ENCODE data around the gene CSRNP3.

Gene CSRNP3

DNA sequence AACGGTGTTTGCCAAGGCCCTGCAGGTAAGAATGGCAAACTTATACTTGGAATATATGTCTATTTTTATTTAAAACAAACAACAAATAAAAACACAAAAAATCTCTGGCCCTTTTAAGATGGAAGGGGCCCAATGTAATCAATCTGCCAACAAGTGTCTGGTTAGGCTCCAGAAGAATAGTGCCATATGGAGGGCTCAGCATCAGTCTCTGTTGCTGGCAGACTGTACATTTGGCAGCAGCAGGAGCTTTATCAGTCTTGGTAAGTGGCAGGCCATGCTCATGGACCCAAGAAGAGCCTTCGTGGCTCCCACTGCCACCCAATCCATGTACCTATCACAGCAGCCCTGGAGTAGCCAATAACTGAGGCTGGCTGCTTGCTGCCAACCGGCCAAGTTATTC, 223.4 kb downstream of the CSRNP3 start:
- H3K9me3 ChIP-seq (ENCODE audit: insufficient read depth, low read length): no peaks in the 10 kb centered on the region
- H3K4me3 ChIP-seq (ENCODE audit: insufficient read length, low read depth): no peak overlapping the region
- DNase-seq (ENCODE audit: low read depth, low spot score): no peak
- no peaks in the 10 kb centered on the region for H3K27me3 ChIP-seq (ENCODE audit: insufficient read depth, insufficient read length)
- H3K36me3 ChIP-seq (ENCODE audit: insufficient read depth, insufficient read length, low read length): no peaks in the 10 kb centered on the region
- no peak for TF ChIP-seq YY1 (IDR thresholded peaks at IDR 0.05; ENCODE audit: insufficient read depth, insufficient read length)
- TF ChIP-seq SUZ12 (IDR thresholded peaks at IDR 0.05; ENCODE audit: extremely low read depth, insufficient read depth, insufficient read length): no peak
- TF ChIP-seq ZNF274 (IDR thresholded peaks at IDR 0.05; ENCODE audit: low read depth, low read length): no peak
- no peak overlapping the region for H3K9ac ChIP-seq (ENCODE audit: insufficient read length, low read depth)
- H3K4me1 ChIP-seq (ENCODE audit: insufficient read depth, insufficient read length): no peaks in the 10 kb centered on the region

DNA sequence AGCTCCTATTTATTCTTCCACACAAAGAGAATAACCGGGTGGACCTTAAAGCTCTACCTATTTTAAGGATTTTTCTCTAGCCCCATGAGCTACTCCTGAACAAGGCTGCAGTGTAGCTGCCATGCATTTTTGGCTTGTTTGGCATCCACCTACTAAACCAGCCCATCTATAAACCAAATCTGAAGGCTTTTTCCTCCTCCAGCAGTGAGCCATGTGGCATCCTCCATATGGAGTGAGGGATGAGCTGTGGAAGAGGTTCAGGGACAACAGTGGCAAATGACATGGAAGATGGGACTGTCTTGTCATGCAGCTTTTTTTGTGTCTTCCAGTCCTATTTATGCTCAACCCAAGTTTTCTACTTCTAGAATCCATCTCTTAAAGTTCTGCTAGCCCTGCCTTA, 224.3 kb downstream of the CSRNP3 start:
- H3K4me3 ChIP-seq (ENCODE audit: insufficient read length, low read depth): no peak overlapping the region
- no peaks in the 10 kb centered on the region for H3K27me3 ChIP-seq (ENCODE audit: insufficient read depth, insufficient read length)
- no peak overlapping the region for H3K9ac ChIP-seq (ENCODE audit: insufficient read length, low read depth)
- TF ChIP-seq YY1 (IDR thresholded peaks at IDR 0.05; ENCODE audit: insufficient read depth, insufficient read length) (no peak), SUZ12 (IDR thresholded peaks at IDR 0.05; ENCODE audit: extremely low read depth, insufficient read depth, insufficient read length) (no peak)
- no peaks in the 10 kb centered on the region for H3K4me1 ChIP-seq (ENCODE audit: insufficient read depth, insufficient read length)
- no peak for DNase-seq (ENCODE audit: low read depth, low spot score)
- no peaks in the 10 kb centered on the region for H3K36me3 ChIP-seq (ENCODE audit: insufficient read depth, insufficient read length, low read length)
- no peaks in the 10 kb centered on the region for H3K9me3 ChIP-seq (ENCODE audit: insufficient read depth, low read length)

DNA sequence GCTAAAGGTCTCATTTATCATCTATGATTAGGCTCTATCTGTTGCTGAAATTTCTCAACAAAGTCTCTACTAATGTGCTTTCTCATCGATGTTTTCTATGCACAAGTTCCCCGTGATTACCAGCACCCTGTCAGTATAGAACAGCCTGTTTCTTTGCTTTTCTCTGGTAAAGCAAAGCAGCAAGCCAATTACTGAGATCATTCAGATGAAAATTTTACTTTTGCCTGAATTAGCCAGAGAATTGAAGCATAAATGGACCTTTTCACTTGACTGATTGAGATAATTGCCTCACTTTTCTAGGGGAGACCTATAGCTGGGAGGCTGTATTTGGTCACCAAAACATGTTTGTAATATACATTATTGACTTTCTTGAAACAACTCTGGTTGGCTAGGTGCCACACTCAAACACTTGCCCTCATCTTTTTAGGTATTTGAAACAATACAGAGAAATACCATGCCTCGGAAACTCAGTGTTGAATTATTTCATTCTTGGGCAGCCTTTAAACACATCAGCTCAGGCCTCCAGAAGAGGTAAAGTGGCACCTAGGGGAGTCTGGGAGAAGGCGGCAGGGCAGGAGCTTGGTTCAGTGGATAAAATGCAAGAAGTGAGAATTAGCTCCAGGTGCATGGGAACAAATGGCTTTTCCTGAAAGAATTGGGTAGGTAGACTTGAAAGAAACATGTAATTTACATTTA, 228.4 kb downstream of the CSRNP3 start:
- no peaks in the 10 kb centered on the region for H3K36me3 ChIP-seq (ENCODE audit: insufficient read depth, insufficient read length, low read length)
- H3K4me1 ChIP-seq (ENCODE audit: insufficient read depth, insufficient read length): no peaks in the 10 kb centered on the region
- H3K9me3 ChIP-seq (ENCODE audit: insufficient read depth, low read length): no peaks in the 10 kb centered on the region
- DNase-seq (ENCODE audit: low read depth, low spot score): no peak
- H3K27me3 ChIP-seq (ENCODE audit: insufficient read depth, insufficient read length): no peaks in the 10 kb centered on the region
- H3K4me3 ChIP-seq (ENCODE audit: insufficient read length, low read depth): no peak overlapping the region
- no peak for TF ChIP-seq ZNF274 (IDR thresholded peaks at IDR 0.05; ENCODE audit: low read depth, low read length)
- TF ChIP-seq YY1 (IDR thresholded peaks at IDR 0.05; ENCODE audit: insufficient read depth, insufficient read length): no peak
- no peak for TF ChIP-seq SUZ12 (IDR thresholded peaks at IDR 0.05; ENCODE audit: extremely low read depth, insufficient read depth, insufficient read length)
- H3K9ac ChIP-seq (ENCODE audit: insufficient read length, low read depth): no peak overlapping the region

DNA sequence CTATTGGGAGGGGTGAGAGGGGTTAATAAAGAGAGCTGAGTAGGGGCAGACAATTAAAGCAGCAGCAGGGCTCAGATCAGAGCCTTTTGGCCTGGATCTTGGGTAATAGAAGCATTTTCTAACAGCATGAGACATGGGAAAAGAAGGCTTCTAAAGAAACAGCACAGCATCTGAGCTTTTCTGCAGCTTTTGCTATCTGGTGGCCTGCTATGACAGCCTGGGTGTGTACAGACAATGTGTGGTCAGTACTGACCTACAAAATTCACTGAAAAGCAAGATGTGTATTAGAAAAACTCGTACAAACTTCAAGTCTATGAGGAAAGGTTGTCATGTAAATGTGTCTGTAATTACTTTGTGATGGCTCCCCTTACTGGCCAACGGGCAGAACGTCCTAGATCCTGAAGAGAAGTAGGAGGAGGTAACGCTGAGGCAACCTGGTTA, 229.0 kb downstream of the CSRNP3 start:
- DNase-seq (ENCODE audit: low read depth, low spot score): peak; percentile 38
- Histone ChIP-seq H3K9me3 (ENCODE audit: insufficient read depth, low read length) (no peaks in the 10 kb centered on the region), H3K4me1 (ENCODE audit: insufficient read depth, insufficient read length) (no peaks in the 10 kb centered on the region), H3K36me3 (ENCODE audit: insufficient read depth, insufficient read length, low read length) (no peaks in the 10 kb centered on the region), H3K27me3 (ENCODE audit: insufficient read depth, insufficient read length) (no peaks in the 10 kb centered on the region), H3K4me3 (ENCODE audit: insufficient read length, low read depth) (no peak overlapping the region), H3K9ac (ENCODE audit: insufficient read length, low read depth) (no peak overlapping the region)
- TF ChIP-seq SUZ12 (IDR thresholded peaks at IDR 0.05; ENCODE audit: extremely low read depth, insufficient read depth, insufficient read length): no peak
- TF ChIP-seq YY1 (IDR thresholded peaks at IDR 0.05; ENCODE audit: insufficient read depth, insufficient read length): no peak
- TF ChIP-seq ZNF274 (IDR thresholded peaks at IDR 0.05; ENCODE audit: low read depth, low read length): no peak

DNA sequence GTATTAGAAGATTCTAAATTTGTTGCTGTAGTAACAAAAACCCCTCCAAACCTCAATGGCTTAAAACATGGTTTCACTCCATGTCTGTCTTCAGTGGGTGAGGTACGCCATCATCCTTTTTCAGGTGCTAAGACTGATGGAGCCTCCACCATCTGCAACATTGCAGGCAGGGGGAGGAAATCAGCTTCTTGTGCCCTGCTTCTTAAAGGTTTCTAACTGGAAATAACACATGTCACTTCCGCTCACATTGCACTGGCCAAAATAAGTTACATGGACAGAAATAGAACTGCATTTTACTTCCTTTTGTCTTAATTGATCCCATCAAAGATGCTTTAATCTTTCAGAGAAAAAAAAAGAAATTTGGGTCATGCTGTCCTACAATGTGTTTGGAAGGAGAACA, 230.4 kb downstream of the CSRNP3 start:
- no peak for DNase-seq (ENCODE audit: low read depth, low spot score)
- no peak for TF ChIP-seq SUZ12 (IDR thresholded peaks at IDR 0.05; ENCODE audit: extremely low read depth, insufficient read depth, insufficient read length)
- no peak for TF ChIP-seq ZNF274 (IDR thresholded peaks at IDR 0.05; ENCODE audit: low read depth, low read length)
- TF ChIP-seq YY1 (IDR thresholded peaks at IDR 0.05; ENCODE audit: insufficient read depth, insufficient read length): no peak
- Histone ChIP-seq H3K36me3 (ENCODE audit: insufficient read depth, insufficient read length, low read length) (no peaks in the 10 kb centered on the region), H3K9ac (ENCODE audit: insufficient read length, low read depth) (no peak overlapping the region), H3K4me1 (ENCODE audit: insufficient read depth, insufficient read length) (no peaks in the 10 kb centered on the region), H3K27me3 (ENCODE audit: insufficient read depth, insufficient read length) (no peaks in the 10 kb centered on the region), H3K9me3 (ENCODE audit: insufficient read depth, low read length) (no peaks in the 10 kb centered on the region), H3K4me3 (ENCODE audit: insufficient read length, low read depth) (no peak overlapping the region)

DNA sequence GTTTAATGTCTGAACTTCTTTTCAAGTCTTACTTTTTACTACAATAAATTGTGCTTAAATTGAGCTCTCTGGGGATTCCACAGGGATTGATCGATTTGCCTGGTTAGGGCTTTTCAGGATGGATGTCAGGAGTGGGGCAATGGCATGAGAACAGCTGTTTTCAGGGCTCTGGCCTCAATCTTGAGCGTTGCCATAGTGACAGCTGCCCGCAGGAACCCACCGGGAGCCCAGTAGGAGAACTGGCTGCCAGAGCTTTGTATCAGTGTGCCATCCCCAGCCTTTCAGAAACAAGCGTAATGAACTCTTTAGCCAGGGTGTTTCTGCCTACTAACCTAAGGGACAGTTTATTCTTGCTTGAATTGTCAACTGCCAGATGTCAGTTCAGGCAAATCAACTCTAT, 231.0 kb downstream of the CSRNP3 start:
- H3K9me3 ChIP-seq (ENCODE audit: insufficient read depth, low read length): no peaks in the 10 kb centered on the region
- H3K4me1 ChIP-seq (ENCODE audit: insufficient read depth, insufficient read length): no peaks in the 10 kb centered on the region
- no peak overlapping the region for H3K9ac ChIP-seq (ENCODE audit: insufficient read length, low read depth)
- H3K36me3 ChIP-seq (ENCODE audit: insufficient read depth, insufficient read length, low read length): no peaks in the 10 kb centered on the region
- H3K27me3 ChIP-seq (ENCODE audit: insufficient read depth, insufficient read length): no peaks in the 10 kb centered on the region
- no peak for DNase-seq (ENCODE audit: low read depth, low spot score)
- no peak overlapping the region for H3K4me3 ChIP-seq (ENCODE audit: insufficient read length, low read depth)
- TF ChIP-seq YY1 (IDR thresholded peaks at IDR 0.05; ENCODE audit: insufficient read depth, insufficient read length) (no peak), SUZ12 (IDR thresholded peaks at IDR 0.05; ENCODE audit: extremely low read depth, insufficient read depth, insufficient read length) (no peak), ZNF274 (IDR thresholded peaks at IDR 0.05; ENCODE audit: low read depth, low read length) (no peak)

DNA sequence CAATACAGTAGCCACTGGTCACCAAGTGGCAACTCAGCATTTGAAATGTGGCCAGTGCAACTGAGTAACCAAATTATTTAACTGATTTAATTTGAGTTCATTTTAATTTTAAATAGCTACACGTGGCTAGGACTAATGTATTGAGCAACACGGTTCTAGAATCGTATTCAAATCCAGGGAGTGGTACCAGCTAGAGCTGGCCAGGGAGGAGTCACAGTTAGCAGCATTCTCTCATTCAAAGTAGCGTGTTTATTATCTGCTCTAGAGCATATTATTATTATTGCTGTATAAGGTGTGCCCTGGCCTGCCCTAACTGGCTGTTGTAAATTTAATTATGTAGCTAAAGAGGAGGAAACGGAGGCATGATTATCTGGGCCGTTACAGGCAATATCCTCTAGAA, 231.6 kb downstream of the CSRNP3 start:
- no peak for DNase-seq (ENCODE audit: low read depth, low spot score)
- Histone ChIP-seq H3K4me1 (ENCODE audit: insufficient read depth, insufficient read length) (no peaks in the 10 kb centered on the region), H3K27me3 (ENCODE audit: insufficient read depth, insufficient read length) (no peaks in the 10 kb centered on the region), H3K9ac (ENCODE audit: insufficient read length, low read depth) (no peak overlapping the region), H3K4me3 (ENCODE audit: insufficient read length, low read depth) (no peak overlapping the region), H3K9me3 (ENCODE audit: insufficient read depth, low read length) (no peaks in the 10 kb centered on the region), H3K36me3 (ENCODE audit: insufficient read depth, insufficient read length, low read length) (no peaks in the 10 kb centered on the region)
- TF ChIP-seq ZNF274 (IDR thresholded peaks at IDR 0.05; ENCODE audit: low read depth, low read length): no peak
- TF ChIP-seq SUZ12 (IDR thresholded peaks at IDR 0.05; ENCODE audit: extremely low read depth, insufficient read depth, insufficient read length): no peak
- no peak for TF ChIP-seq YY1 (IDR thresholded peaks at IDR 0.05; ENCODE audit: insufficient read depth, insufficient read length)

Measured in NT2/D1 (cell line).